HepG2 (cell line): Measurements from ENCODE around the gene LEAP2. TPM values are rescaled to one million over a fixed set of nuclear protein-coding genes. Genes with fewer than 3 reads are reported as not detected.

Experiments
- CBX2 ChIP-seq, 2 experiments: fragments of 200-600 bp in 1 of 2; sonication (generic); formaldehyde crosslinking in 1 of 2; IDR thresholded peaks; 2 replicates each; pipeline versions ENCODE4 v1.7.0 to v1.8.1; 2018 to 2022; ENCODE audit warnings: low read depth in 2 of 2, low read length in 1 of 2, mild to moderate bottlenecking in 1 of 2, missing genetic modification reagents in 1 of 2
- CHCHD3 ChIP-seq: sonication (generic); formaldehyde crosslinking; IDR thresholded peaks from 2 replicates; pipeline ENCODE4 v1.8.0; 2022; ENCODE audit warnings: mild to moderate bottlenecking, missing genetic modification reagents, moderate library complexity
- ZNF451 ChIP-seq: sonication (generic); formaldehyde crosslinking; IDR thresholded peaks from 2 replicates; pipeline ENCODE4 v1.5.0; 2020; ENCODE audit warnings: mild to moderate bottlenecking, missing genetic modification reagents
- ZNF556 ChIP-seq: sonication (generic); formaldehyde crosslinking; IDR thresholded peaks from 2 replicates; pipeline ENCODE4 v1.4.0; 2020; ENCODE audit warnings: mild to moderate bottlenecking, missing genetic modification reagents, borderline replicate concordance
- polyA plus RNA-seq, 8 experiments: library from polyadenylated mRNA; depleted of rRNA in 3 of 8; stranded (reverse) in 7 of 8; unstranded in 1 of 8; fragments of >200 nt; fragmentation: Illumina TruSeq in 4 of 8; extraction: Trizol in 4 of 8; gene quantifications; 2 replicates each; pipeline versions ENCODE4 v1.2.1 to v1.2.3, GENCODE V29; 2011 to 2016; ENCODE audit warnings: low read depth in 4 of 8, missing spikeins in 1 of 8, mixed read lengths in 1 of 8; ENCODE audit not compliant: insufficient read depth in 1 of 8
- total RNA-seq, 5 experiments: library from RNA; depleted of rRNA; stranded (reverse); fragments of >200 nt; fragmentation: Illumina TruSeq; extraction: Trizol; gene quantifications; 2 replicates each; pipeline ENCODE4 v1.2.3, GENCODE V29; 2016; ENCODE audit warnings: low read depth in 1 of 5
- TF ChIP-seq, protein P1 (sequence below): sonication (generic); formaldehyde crosslinking; IDR thresholded peaks from 2 replicates; pipeline ENCODE4 v1.4.0; 2020; ENCODE audit warnings: low read depth, missing genetic modification reagents
- TF ChIP-seq, protein P2 (sequence below), 2 experiments: fragments of 450-650 bp in 1 of 2; sonication (generic) in 1 of 2; formaldehyde crosslinking in 1 of 2; IDR thresholded peaks; 2 replicates each; pipeline versions ENCODE4 v1.6.1 to v1.8.0; 2016 to 2022; ENCODE audit warnings: antibody characterized with exemption in 1 of 2, mild to moderate bottlenecking in 1 of 2, missing genetic modification reagents in 1 of 2
- TF ChIP-seq, protein P3 (sequence below): IDR thresholded peaks from 2 replicates; pipeline ENCODE4 v1.6.1; 2016; ENCODE audit warnings: mild to moderate bottlenecking, missing biosample characterization, missing genetic modification reagents
- TF ChIP-seq, protein P4 (sequence below): sonication (generic); formaldehyde crosslinking; IDR thresholded peaks from 2 replicates; pipeline ENCODE4 v1.9.0; 2021; ENCODE audit warnings: missing genetic modification reagents, borderline replicate concordance
- TF ChIP-seq, protein P5 (sequence below): sonication (generic); formaldehyde crosslinking; IDR thresholded peaks from 2 replicates; pipeline ENCODE4 v1.5.0; 2020; ENCODE audit warnings: missing genetic modification reagents

Gene LEAP2
- total and polyA plus RNA-seq, 2 of the 13 experiments (the other 11 are each of a cell fraction or from before 2014, with no cell fraction given): 23.9 to 51.9 TPM

DNA sequence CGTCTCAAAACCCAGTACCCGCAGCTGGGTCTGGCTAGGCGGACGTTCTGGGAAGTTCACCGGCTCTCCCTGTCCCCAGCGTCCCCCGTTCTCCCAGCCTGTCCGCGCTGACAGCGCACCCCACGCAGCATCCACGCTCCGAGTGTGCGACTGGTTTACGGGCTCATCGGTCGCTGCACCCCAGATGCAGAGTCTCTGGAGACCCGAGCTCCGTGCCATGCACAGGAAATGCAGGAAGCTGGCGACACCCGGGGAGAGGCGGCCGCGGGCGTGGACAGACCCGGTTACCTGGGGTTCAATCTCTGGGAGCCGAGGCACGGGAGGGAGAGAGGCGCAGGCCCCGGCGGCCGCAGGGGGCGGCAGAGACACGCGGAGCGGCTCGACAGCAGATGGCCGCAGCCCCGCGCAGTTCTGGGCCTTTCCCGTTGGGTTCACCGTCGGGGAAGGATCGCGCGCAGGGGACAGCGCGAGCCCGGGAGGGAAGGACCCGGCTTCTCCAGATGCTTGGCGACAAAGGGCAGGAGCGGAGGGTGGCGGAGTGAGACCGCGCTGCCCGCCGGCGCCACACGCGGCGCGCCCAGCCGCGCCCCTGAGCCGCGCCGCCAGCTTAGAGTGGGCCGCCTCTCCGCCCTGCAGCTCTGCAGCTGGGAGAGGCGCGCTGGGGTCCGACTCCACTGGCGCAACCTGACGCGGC lies 43.6 kb upstream of the LEAP2 start (continued):
- TF ChIP-seq, protein P1, sequence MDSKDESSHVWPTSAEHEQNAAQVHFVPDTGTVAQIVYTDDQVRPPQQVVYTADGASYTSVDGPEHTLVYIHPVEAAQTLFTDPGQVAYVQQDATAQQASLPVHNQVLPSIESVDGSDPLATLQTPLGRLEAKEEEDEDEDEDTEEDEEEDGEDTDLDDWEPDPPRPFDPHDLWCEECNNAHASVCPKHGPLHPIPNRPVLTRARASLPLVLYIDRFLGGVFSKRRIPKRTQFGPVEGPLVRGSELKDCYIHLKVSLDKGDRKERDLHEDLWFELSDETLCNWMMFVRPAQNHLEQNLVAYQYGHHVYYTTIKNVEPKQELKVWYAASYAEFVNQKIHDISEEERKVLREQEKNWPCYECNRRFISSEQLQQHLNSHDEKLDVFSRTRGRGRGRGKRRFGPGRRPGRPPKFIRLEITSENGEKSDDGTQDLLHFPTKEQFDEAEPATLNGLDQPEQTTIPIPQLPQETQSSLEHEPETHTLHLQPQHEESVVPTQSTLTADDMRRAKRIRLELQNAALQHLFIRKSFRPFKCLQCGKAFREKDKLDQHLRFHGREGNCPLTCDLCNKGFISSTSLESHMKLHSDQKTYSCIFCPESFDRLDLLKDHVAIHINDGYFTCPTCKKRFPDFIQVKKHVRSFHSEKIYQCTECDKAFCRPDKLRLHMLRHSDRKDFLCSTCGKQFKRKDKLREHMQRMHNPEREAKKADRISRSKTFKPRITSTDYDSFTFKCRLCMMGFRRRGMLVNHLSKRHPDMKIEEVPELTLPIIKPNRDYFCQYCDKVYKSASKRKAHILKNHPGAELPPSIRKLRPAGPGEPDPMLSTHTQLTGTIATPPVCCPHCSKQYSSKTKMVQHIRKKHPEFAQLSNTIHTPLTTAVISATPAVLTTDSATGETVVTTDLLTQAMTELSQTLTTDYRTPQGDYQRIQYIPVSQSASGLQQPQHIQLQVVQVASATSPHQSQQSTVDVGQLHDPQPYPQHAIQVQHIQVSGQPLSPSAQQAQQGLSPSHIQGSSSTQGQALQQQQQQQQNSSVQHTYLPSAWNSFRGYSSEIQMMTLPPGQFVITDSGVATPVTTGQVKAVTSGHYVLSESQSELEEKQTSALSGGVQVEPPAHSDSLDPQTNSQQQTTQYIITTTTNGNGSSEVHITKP (CRISPR knock-in tag): peak; percentile 88
- TF ChIP-seq ZNF556 (CRISPR knock-in tag) (0 out of 2 replicates have a peak, but pooled peaks have one; percentile 34), CHCHD3 (CRISPR knock-in tag) (no peak; the same call in 1 of the 2 replicates), CBX2 (IDR thresholded peaks at IDR 0.05; ENCODE audit: low read depth, low read length) (no peak), CBX2 (CRISPR knock-in tag; IDR thresholded peaks at IDR 0.05; ENCODE audit: low read depth) (no peak), ZNF451 (CRISPR knock-in tag) (0 out of 2 replicates have a peak, but pooled peaks have one; percentile 7)
- TF ChIP-seq, protein P2, sequence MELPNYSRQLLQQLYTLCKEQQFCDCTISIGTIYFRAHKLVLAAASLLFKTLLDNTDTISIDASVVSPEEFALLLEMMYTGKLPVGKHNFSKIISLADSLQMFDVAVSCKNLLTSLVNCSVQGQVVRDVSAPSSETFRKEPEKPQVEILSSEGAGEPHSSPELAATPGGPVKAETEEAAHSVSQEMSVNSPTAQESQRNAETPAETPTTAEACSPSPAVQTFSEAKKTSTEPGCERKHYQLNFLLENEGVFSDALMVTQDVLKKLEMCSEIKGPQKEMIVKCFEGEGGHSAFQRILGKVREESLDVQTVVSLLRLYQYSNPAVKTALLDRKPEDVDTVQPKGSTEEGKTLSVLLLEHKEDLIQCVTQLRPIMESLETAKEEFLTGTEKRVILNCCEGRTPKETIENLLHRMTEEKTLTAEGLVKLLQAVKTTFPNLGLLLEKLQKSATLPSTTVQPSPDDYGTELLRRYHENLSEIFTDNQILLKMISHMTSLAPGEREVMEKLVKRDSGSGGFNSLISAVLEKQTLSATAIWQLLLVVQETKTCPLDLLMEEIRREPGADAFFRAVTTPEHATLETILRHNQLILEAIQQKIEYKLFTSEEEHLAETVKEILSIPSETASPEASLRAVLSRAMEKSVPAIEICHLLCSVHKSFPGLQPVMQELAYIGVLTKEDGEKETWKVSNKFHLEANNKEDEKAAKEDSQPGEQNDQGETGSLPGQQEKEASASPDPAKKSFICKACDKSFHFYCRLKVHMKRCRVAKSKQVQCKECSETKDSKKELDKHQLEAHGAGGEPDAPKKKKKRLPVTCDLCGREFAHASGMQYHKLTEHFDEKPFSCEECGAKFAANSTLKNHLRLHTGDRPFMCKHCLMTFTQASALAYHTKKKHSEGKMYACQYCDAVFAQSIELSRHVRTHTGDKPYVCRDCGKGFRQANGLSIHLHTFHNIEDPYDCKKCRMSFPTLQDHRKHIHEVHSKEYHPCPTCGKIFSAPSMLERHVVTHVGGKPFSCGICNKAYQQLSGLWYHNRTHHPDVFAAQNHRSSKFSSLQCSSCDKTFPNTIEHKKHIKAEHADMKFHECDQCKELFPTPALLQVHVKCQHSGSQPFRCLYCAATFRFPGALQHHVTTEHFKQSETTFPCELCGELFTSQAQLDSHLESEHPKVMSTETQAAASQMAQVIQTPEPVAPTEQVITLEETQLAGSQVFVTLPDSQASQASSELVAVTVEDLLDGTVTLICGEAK (IDR thresholded peaks at IDR 0.05): no peak
- TF ChIP-seq, protein P2 (CRISPR knock-in tag; IDR thresholded peaks at IDR 0.05): peak; percentile 58; the same call in 1 of the 2 replicates
- TF ChIP-seq, protein P3, sequence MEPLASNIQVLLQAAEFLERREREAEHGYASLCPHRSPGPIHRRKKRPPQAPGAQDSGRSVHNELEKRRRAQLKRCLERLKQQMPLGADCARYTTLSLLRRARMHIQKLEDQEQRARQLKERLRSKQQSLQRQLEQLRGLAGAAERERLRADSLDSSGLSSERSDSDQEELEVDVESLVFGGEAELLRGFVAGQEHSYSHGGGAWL (CRISPR knock-in tag): peak; percentile 39; the same call in 1 of the 2 replicates
- TF ChIP-seq, protein P4, sequence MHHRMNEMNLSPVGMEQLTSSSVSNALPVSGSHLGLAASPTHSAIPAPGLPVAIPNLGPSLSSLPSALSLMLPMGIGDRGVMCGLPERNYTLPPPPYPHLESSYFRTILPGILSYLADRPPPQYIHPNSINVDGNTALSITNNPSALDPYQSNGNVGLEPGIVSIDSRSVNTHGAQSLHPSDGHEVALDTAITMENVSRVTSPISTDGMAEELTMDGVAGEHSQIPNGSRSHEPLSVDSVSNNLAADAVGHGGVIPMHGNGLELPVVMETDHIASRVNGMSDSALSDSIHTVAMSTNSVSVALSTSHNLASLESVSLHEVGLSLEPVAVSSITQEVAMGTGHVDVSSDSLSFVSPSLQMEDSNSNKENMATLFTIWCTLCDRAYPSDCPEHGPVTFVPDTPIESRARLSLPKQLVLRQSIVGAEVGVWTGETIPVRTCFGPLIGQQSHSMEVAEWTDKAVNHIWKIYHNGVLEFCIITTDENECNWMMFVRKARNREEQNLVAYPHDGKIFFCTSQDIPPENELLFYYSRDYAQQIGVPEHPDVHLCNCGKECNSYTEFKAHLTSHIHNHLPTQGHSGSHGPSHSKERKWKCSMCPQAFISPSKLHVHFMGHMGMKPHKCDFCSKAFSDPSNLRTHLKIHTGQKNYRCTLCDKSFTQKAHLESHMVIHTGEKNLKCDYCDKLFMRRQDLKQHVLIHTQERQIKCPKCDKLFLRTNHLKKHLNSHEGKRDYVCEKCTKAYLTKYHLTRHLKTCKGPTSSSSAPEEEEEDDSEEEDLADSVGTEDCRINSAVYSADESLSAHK: no peak
- TF ChIP-seq, protein P5, sequence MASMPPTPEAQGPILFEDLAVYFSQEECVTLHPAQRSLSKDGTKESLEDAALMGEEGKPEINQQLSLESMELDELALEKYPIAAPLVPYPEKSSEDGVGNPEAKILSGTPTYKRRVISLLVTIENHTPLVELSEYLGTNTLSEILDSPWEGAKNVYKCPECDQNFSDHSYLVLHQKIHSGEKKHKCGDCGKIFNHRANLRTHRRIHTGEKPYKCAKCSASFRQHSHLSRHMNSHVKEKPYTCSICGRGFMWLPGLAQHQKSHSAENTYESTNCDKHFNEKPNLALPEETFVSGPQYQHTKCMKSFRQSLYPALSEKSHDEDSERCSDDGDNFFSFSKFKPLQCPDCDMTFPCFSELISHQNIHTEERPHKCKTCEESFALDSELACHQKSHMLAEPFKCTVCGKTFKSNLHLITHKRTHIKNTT: no peak
